Large intestine (tissue), 3 donors: ENCODE measurements around the gene OGDHL. TPM values are rescaled to one million over a fixed set of nuclear protein-coding genes. Genes with fewer than 3 reads are reported as not detected.
"Not testable (repeated sequence)": the region's sequence is repeated elsewhere in the genome, so short reads cannot be mapped to it uniquely, and the experiment has no call there.

Experiments used
- DNase-seq, 2 donors: peaks; one replicate each; pipeline versions ENCODE4 v3.0.0 to v3.0.0-alpha.2; 2013
- H3K27ac ChIP-seq: one replicate; pipeline ENCODE4 v1.5.1; 2013; ENCODE audit warnings: low read length
- H3K27me3 ChIP-seq: 2 replicates; pipeline ENCODE4 v1.6.1; 2013; ENCODE audit warnings: low read length; ENCODE audit not compliant: control insufficient read depth, insufficient read depth
- H3K36me3 ChIP-seq: 2 replicates; pipeline ENCODE4 v1.6.1; 2013; ENCODE audit warnings: low read length; ENCODE audit not compliant: control insufficient read depth, insufficient read depth
- H3K4me1 ChIP-seq: one replicate; pipeline ENCODE4 v1.6.1; 2013; ENCODE audit warnings: low read length; ENCODE audit not compliant: control insufficient read depth, insufficient read depth
- H3K4me3 ChIP-seq: one replicate; pipeline ENCODE4 v1.5.1; 2013; ENCODE audit warnings: low read length
- H3K9me3 ChIP-seq: one replicate; pipeline ENCODE4 v1.6.1; 2013; ENCODE audit warnings: mild to moderate bottlenecking, low read depth, low read length, moderate library complexity; ENCODE audit not compliant: control insufficient read depth
- WGBS: methylation state at CpG from one replicate; pipeline ENCODE4 v1.1.5; 2013; ENCODE audit warnings: low lambda C conversion rate; ENCODE audit not compliant: insufficient coverage; 5-methylcytosine and 5-hydroxymethylcytosine counted together
- polyA plus RNA-seq: library from polyadenylated mRNA; unstranded; fragments of 120-200 nt; gene quantifications from one replicate; pipeline ENCODE4 v1.2.1, GENCODE V29; 2013

OGDHL gene
- polyA plus RNA-seq, 1 donor, result 20.0 TPM

DNA sequence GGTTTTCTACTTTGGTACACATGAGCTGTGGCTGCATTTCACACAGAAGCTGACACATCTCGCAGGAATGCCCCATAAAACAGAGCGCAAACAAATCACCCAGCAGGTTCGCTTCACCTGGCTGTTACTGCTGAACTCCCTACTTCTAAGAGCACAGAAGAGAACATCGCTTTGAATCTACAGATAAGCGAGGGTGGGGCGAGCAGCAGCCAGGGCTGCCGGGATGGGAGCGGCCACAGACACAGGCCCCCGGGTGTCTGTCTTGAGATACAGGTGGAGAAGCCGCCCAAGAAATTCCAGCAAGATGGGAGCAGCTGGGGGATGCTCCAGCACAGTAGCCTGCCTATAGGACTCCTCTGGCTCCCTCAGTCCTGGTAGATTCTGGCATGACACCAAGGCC, 27.4 kb downstream of the OGDHL start:
- Histone ChIP-seq H3K36me3 (peaks cover 6% of the 10 kb centered on the region), H3K27me3 (no peaks in the 10 kb centered on the region), H3K27ac (no peak overlapping the region), H3K4me3 (no peak overlapping the region), H3K4me1 (peaks cover 10% of the 10 kb centered on the region), H3K9me3 (no peaks in the 10 kb centered on the region)
- no CpG with 5 or more reads among the region's 10 CpGs for WGBS
- DNase-seq, result peak; percentile 68 to 80

DNA sequence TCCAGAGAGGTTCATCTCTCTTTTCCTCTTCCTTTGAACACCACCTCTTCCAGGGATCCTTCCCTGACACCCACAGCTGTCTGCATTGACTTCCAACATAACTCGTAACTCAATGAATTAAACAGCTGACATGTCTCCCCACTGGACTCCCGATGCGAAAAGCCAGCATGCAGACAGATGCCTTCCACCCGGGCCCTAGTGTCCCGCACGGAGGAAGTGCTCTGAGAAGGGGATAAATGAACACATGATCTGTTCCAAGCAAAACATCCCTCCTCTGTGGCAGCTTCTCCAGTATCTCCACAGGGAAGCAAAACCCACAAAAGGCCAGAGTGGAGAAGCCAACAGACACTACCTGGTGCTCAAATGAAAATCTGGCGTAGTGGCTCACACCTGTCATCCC, 28.3 kb downstream of the OGDHL start:
- no peak overlapping the region for H3K4me3 ChIP-seq
- peaks cover 10% of the 10 kb centered on the region for H3K4me1 ChIP-seq
- H3K36me3 ChIP-seq, result peaks cover 6% of the 10 kb centered on the region
- H3K27ac ChIP-seq, result no peak overlapping the region
- H3K9me3 ChIP-seq, result no peaks in the 10 kb centered on the region
- DNase-seq, result no peak
- H3K27me3 ChIP-seq, result no peaks in the 10 kb centered on the region
- no CpG with 5 or more reads among the region's 7 CpGs for WGBS

DNA sequence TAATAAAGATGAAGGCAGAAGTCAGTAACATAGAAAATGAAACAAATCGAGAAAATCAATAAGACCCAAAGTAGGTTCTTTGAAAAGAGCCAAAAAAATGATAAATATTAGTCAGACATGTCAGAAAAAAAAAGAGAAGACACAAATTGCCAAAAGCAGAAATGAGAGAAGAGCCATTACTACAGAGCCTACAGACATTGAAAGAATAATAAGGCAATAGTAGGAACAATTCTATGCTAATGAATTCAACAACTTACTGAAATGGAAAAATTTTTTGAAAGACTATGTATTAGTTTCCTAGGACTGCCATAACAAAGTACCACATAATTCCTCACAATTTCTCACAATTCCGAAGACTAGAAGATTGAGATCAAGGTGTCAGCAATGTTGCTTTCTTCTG, 35.5 kb downstream of the OGDHL start:
- DNase-seq, result no peak
- H3K4me1 ChIP-seq, result no peaks in the 10 kb centered on the region
- no peak overlapping the region for H3K4me3 ChIP-seq
- WGBS, result 75% methylated on average over 2 of the region's 2 CpGs
- no peaks in the 10 kb centered on the region for H3K36me3 ChIP-seq
- H3K27ac ChIP-seq, result no peak overlapping the region
- H3K9me3 ChIP-seq, result no peaks in the 10 kb centered on the region
- no peaks in the 10 kb centered on the region for H3K27me3 ChIP-seq

DNA sequence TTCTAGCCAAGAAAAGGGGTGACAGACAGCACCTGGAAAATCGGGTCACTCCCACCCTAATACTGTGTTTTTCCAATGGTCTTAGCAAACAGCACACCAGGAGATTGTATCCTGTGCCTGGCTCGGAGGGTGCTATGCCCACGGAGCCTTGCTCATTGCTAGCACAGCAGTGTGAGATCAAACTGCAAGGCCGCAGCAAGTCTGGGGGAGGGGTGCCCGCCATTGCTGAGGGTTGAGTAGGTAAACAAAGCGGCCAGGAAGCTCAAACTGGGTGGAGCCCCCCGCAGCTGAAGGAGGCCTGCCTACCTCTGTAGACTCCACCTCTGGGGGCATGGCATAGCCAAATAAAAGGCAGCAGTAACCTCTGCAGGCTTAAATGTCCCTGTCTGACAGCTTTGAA, 47.0 kb downstream of the OGDHL start:
- not testable (repeated sequence) for H3K4me1 ChIP-seq, H3K4me3 ChIP-seq, H3K27me3 ChIP-seq, H3K27ac ChIP-seq, H3K36me3 ChIP-seq, DNase-seq, H3K9me3 ChIP-seq
- no CpG with 5 or more reads among the region's 7 CpGs for WGBS

DNA sequence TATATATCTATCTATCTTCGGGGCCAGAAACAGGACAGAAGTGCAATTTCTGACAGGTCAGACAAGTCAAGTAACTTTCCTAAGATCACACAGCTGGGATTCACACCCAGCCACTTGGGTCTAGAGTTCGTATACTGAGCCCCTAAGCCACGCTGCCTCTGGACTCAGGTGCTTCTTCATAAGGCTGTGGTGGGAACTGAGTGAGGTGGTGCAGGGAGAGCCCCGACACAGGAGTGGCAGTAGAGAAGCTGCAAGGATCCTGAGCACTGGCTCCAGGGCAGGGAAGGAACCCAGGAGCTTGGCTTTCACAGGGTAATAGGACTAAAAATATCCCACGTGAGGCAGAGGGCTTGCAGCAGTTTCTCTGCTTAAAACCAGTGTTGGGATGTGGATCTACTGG, 48.9 kb downstream of the OGDHL start:
- DNase-seq, result no peak
- H3K4me3 ChIP-seq, result no peak overlapping the region
- WGBS, result no CpG with 5 or more reads among the region's 5 CpGs

DNA sequence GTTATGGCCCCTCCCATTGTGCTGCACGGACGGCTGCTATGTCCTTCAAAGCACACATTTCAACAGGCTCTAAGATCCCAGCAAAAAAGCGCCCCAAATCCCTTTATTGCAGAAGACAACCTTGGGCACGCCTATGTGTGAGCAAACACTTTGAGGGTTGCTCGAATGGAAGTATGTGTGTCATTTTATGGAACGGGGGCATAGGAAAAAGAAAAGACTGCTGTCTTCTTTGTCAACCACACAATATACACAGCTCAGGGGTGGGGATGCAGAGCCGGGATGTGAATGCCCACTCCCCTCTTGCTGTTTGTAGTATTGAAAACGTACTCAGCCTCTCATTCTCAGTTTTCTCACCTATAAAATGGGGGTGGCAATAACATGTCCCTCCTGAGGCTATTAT, 50.6 kb downstream of the OGDHL start:
- Histone ChIP-seq H3K4me3 (no peak overlapping the region), H3K27me3 (peaks cover 9% of the 10 kb centered on the region), H3K36me3 (no peaks in the 10 kb centered on the region), H3K4me1 (no peaks in the 10 kb centered on the region), H3K9me3 (no peaks in the 10 kb centered on the region), H3K27ac (no peak overlapping the region)
- WGBS, result no CpG with 5 or more reads among the region's 8 CpGs
- DNase-seq, result no peak

More for the DNA sequence above, 48.9 kb downstream of the OGDHL start:
- no peaks in the 10 kb centered on the region for H3K36me3 ChIP-seq
- H3K9me3 ChIP-seq, result no peaks in the 10 kb centered on the region
- no peak overlapping the region for H3K27ac ChIP-seq
- no peaks in the 10 kb centered on the region for H3K4me1 ChIP-seq
- H3K27me3 ChIP-seq, result peaks cover 4% of the 10 kb centered on the region

DNA sequence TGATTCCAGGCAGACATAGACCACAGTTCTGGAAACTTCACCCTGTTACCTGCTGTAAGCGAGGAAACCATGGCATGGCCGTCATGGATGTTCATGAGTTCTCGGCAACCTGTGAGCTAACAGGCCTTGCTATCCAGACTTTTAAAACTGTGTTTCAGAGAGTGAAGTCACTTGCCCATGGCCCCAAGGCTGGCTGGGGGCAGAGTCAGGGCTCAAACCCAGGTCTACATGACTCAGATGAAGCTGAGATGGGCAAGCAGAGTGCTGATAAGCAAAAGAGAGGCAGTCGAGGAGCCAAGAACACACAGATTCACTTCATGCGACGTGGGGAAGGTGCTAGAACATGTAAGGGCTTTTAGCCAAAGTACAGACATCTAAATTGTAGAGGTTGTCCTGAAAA, 51.2 kb downstream of the OGDHL start:
- H3K9me3 ChIP-seq, result no peaks in the 10 kb centered on the region
- no peaks in the 10 kb centered on the region for H3K36me3 ChIP-seq
- 75% methylated on average over 3 of the region's 6 CpGs for WGBS
- peaks cover 9% of the 10 kb centered on the region for H3K27me3 ChIP-seq
- DNase-seq, result no peak
- H3K27ac ChIP-seq, result no peak overlapping the region
- no peak overlapping the region for H3K4me3 ChIP-seq
- no peaks in the 10 kb centered on the region for H3K4me1 ChIP-seq

DNA sequence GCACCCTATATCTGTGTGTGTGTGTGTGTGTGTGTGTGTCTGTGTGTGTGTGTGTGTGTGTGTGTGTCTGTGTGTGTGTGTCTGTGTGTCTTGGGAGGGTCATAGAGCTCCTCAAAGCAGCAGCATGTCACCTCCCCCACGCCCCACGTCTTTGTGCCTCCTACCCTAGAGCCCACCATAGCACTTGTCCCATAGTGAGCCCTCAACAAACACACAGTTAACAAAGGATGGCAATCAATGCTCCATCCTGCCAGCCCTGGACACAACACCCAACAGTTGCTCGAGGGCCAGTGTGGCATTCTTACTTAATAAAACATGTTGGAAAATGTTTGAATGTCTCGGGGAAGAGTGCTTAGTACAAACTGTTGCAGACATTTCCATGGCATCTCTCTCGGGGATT, 52.2 kb downstream of the OGDHL start:
- H3K27ac ChIP-seq, result no peak overlapping the region
- no peaks in the 10 kb centered on the region for H3K36me3 ChIP-seq
- no peak overlapping the region for H3K4me3 ChIP-seq
- no peak for DNase-seq
- WGBS, result no CpG with 5 or more reads among the region's 5 CpGs
- H3K27me3 ChIP-seq, result peaks cover 9% of the 10 kb centered on the region
- no peaks in the 10 kb centered on the region for H3K4me1 ChIP-seq
- H3K9me3 ChIP-seq, result no peaks in the 10 kb centered on the region

DNA sequence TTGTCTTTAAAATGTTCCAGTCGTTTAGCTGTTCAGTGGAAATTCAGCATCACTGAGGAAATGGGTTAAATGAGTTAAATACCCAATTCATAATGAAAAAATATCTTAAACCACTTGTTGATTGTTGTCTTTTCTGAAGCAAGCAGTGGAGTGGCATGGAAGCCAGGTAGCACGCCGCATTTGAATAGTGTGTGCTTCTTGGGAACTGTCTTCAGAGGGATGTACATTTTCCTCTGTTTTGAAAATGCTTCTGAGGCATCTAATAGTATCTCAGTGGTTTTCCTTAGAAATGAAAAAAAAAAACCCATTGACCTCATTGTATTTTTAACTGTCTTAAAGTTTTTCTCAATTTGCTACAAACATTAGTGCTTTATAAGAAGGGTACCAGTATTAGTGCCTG, 54.5 kb downstream of the OGDHL start:
- WGBS, result 50% methylated on average over 1 of the region's 3 CpGs
- Histone ChIP-seq H3K4me1 (no peaks in the 10 kb centered on the region), H3K9me3 (no peaks in the 10 kb centered on the region), H3K27ac (no peak overlapping the region), H3K4me3 (no peak overlapping the region), H3K36me3 (no peaks in the 10 kb centered on the region), H3K27me3 (peaks cover 11% of the 10 kb centered on the region)
- no peak for DNase-seq

DNA sequence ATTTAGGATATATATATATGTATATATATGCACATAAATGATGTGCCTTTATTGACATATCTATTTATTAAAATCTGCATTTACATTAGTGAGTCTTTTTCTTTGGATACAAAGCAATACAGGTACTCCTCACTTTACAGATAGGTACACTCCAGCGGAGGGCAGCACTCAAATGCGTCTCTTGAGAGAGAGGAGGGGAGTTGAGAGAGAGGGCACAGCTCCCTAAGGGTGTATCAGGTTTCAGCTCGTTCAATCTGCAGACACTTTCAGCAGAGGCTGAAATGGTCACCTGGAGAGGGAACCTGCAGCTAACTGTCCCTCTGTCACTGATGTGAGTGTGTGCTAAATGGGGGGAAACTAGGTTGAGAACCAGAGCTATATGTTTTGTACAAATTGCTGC, 61.1 kb downstream of the OGDHL start:
- no CpG with 5 or more reads among the region's 3 CpGs for WGBS
- no peak for DNase-seq
- Histone ChIP-seq H3K36me3 (no peaks in the 10 kb centered on the region), H3K27ac (no peak overlapping the region), H3K9me3 (no peaks in the 10 kb centered on the region), H3K27me3 (peaks cover 2% of the 10 kb centered on the region), H3K4me1 (no peaks in the 10 kb centered on the region), H3K4me3 (no peak overlapping the region)

DNA sequence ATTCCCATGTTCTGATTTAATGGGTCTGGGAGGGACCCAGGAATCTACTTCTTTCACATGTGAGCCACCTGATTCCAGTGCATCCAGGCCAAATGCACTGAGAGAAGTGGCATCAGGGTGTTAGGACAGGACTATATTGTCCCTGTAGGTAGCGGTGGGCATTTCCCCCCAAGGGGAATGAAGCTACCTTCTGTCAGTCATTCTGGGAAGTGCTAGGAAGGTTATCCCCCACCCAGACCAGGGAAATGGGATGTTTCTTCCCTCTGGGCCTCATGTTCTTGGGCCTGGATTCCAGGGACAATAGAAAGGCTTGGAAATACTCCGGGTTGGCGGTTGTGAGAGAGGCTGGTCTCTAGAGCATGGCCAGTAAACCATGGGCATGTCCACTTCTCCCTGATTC, 61.9 kb downstream of the OGDHL start:
- H3K4me3 ChIP-seq, result no peak overlapping the region
- no peaks in the 10 kb centered on the region for H3K36me3 ChIP-seq
- no CpG with 5 or more reads among the region's 3 CpGs for WGBS
- DNase-seq, result no peak
- H3K27me3 ChIP-seq, result peaks cover 7% of the 10 kb centered on the region
- H3K9me3 ChIP-seq, result no peaks in the 10 kb centered on the region
- no peaks in the 10 kb centered on the region for H3K4me1 ChIP-seq
- no peak overlapping the region for H3K27ac ChIP-seq
